GM18498 (cell line): ENCODE results near the gene PTCHD1.

ENCODE experiments used
- ATAC-seq: cut with Tn5 transposase; IDR thresholded peaks from one replicate; pipeline ENCODE4 v1.9.1; 2021; ENCODE audit warnings: mild to moderate bottlenecking, moderate library complexity; ENCODE audit not compliant: unreplicated experiment

Gene PTCHD1

DNA sequence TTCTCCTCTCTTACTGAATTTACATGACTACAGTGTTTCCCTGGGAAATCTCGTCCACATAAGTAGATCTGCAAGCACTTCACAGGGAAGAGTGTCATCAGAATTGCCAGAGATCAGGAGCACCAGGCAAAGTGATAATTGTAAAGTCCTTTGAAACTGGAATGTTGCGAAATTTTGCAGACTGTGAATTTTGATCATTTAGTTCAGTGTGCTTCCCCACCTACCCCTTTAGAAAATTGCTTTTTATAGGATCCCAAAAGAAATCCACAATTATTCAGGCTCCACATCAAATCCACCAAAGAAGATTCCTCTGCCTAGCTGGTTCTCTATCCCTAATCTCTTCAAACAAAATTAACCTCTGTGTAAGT, 10.2 kb downstream of the PTCHD1 start:
- ATAC-seq = no peak

DNA sequence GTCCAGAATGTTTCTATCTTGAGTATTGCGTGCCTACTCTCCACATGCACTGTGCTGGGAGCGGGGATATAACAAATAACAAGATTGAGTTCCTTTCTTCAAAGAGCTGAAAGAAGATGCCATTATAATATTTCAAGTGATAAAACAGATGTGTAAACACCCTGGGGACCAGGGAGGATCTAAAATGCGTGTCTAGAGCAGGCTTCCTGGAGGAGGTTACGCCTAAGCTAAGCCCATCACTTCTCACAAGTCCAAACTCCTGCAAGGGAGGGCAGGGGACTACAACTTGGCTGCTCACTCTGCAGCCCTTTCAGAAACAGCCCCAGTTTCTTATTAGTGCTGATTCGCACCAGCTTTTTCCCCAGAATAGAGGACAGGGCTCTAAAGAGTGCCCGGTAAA, 21.5 kb downstream of the PTCHD1 start:
- ATAC-seq = no peak

DNA sequence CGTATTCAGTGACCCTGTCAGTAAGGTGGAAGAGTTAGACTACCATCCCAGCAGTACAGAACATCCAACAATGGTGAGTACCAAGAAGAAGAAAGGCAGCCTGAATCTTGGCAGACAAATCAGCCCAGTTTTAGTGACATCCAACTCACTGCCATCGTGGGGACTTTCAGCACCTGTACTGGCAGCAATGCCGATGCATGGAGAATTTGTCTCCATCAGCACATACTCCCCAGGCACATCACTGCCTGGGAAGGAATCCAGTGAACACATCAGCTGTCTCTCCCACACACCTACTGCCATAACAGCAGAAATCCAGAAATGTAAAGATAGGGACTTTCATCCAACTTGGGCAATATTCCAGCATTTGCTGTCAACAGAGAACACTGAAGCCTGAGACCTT, 29.8 kb downstream of the PTCHD1 start:
- ATAC-seq = no peak

DNA sequence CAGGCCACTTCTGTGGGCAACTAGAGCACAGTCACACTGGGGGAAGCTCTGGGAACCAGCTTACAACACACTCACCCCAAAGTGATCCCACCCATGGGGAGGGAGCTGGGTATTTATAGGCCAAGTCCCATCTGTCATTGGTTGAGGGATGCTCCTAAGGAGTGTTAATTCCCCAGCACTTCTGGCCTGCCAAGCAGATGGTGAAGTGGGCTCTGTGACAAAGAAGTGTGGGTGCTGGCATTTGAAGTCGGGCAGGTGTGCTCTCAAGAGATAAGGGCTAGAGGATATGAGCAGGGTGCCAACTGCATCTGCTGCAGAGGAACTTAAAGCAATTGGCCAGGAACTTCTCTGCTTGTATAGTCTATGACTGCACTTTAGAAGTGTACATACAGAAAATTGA, 30.9 kb downstream of the PTCHD1 start:
- no peak for ATAC-seq

DNA sequence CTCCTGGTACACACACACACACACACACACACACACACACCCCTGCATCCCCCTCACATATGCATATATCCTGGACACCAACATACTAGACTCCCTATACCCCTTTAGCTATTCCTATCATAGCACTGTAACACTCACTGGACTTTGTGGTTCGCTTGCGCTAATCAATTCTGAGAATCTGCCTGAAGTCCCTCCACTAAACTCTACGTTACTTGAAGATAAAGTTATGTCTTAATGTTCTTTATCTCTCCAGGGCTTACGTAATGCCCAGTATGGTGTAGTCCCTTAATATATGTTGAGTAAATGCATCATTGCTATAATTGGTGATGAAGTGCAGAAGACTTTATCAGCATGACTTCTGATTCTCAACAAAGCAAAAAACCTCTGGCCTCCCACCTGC, 32.3 kb downstream of the PTCHD1 start:
- ATAC-seq = no peak

DNA sequence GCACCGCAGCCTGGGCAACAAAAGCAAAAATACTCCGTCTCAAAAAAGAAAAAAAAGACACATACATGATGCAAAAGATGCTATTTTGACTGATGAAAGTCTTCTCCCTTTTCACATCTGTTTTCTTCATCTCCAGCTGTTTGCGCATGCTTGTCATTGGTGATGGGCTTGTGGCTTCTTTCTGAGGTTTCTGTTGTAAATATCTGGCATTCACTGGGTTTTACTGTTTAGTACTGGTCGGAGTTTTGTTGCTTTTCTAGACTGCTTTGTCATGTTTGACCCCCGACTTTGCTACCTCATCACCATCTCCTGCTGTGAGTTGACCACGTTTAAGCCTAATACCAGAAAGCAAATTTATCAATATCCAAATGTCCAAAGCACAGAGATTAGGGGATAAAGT, 34.4 kb downstream of the PTCHD1 start:
- ATAC-seq = no peak

DNA sequence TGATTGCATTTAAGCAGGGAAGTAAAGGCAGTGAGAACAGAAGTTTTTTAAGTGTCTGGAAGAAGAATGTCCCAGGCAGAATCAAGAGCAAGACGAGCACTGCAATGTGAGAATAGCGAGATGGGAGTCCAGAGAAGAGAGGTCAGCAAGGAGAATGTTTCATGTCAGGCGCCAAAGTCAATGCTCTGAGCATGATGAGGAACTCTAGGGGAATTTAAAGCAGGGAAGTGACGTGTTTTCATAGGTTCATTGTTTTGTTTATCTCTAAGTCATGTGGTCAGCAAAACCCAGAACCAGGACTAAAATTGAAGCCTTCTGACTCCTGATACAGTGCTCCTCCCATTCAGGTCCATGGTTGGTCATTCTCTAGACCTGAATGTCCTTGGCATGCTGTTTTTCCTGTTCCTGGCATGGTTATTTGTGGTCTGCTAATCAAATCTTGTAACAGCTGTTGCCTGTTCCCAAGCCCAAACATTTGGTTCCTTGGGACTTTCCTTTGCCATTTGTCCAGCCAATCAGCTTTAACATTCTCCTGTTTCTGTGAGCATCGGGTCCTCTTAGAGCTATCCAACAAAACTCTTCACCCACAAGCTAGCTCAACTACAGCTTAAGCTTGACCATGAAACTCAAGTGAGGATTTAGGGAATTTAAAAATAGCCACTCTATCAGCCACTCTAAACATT, 37.7 kb downstream of the PTCHD1 start:
- ATAC-seq = no peak

DNA sequence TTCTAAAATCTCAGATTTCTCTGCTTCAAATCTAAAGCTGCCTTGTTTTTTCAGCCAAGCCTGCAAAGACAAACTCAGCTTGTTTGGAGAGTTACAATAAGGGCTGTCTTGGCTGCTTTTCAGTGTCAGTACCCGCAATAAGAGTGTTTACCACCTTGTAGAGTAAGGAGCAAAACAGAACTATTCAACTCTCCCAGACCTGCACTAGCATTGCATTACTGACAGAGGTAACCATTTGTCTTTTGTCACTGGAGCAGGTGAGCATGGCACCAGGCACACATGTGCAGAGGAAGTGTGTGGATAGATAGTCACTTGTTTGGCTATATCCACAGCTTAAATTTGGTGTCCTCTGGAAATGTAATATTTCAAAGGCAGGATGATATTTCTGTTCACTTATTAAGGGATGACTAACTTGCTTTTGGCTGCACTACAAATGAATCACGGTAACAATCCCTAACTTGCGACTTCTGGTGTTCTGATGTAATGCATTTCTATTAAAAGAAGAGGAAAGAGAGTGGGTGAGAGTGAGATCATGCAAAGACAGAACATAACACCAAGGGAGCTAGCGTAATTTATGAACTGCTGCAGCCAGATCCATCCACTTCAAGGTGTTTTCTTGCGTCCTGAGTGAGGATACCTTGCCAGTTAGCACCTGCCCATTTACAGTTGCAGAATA, 38.6 kb downstream of the PTCHD1 start:
- no peak for ATAC-seq

DNA sequence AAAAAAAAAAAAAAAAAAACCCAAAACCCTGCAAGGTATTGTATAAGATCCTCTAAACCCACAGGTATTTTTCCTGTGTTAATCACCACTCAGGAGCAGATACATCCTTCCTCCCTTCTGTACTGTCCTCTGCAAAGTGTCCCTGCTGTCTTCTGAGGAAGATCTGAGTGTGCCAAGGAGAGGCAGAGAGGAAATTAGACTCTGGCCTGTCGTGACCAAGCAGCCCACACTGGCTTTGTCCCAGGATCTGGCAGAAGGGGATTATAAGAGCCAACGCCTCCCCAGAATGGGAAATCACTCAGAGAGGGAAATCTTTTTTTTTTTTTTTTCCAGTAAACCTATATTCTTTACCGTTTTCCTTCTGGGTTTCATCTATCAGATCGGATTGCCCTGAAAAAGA, 39.6 kb downstream of the PTCHD1 start:
- ATAC-seq = no peak

DNA sequence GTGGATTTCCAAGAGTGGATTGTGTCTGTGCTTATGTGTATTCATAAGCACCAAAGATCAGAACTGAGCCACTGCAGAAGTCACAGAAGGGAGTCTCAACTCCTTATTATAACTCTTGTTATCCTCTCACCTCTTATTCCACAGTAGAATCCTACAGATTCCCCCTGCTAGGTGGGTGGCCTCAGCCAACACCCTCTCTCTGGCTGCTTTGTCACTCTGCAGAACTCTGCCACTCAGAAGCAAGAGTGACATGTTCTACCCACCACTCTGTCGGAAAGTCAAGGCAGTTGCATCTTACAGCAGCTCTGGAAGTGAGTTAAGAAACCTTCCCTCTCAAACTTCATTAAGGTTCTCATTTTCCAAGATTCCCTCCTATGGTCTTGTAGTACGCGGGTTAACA, 41.9 kb downstream of the PTCHD1 start:
- ATAC-seq = no peak

DNA sequence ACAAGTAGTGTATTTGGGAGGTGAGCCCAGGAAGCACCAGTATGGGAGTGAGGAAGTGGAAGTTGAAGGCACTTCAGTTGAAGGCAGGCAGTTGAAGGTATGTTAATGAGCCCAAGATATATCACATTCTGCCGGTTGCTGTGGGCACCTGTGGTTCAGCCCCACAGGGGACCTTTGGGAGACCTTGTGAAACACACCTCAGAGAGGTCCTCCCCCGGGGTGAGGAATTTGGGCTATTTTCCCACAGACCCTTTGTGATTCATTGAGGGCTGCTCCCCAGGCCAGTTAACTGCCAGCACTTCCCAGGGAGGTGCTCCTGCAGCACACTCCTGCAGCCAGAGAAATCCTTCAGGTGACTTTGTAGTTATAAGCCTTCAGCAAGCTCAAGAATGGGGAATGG, 45.9 kb downstream of the PTCHD1 start:
- no peak for ATAC-seq

DNA sequence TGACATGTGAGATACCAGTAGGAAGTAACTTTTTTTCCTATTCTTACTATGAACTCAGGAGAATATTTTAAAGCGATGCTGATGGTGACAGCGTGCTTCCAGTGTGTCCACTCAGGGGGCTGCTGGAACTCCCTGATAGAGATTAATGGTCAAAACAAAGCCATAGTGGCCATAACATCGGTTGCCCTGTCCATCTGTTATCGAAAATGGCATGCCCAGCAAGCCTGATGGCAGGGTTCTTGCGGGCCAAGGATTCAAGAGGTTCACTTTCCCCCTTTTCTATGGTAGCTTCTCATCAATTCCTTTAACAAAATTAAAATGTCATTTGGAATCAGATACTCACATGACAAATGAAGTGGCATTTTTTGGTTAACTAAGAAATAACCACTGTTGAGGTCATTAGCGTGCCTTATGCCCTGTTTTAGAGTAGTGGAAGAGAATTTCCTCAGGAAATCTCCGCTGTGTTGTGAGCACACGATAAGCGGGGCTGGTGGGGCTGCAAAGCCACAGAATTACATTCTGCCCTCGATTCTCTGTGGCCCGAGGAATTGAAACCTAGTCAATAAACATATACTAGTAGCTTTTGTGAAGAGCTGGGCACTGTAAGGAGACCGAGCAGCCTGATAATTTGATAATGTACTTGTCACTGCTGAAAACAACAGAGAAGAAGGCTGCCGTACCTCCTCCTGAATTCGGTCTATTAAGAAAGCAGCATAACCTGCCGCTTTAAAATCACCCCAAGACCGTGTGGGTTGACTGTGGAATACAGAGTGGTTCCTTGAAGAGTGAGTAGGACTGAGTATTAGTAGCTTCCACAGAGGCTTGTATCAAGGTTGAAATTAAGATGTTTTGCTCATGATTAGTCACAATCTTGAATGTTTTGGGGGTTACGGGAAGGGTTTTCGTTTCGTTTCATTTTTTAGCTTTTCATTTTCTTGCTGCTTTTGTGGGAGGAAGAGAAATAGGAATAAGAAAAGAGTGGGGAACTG, 46.7 kb downstream of the PTCHD1 start:
- ATAC-seq = no peak

DNA sequence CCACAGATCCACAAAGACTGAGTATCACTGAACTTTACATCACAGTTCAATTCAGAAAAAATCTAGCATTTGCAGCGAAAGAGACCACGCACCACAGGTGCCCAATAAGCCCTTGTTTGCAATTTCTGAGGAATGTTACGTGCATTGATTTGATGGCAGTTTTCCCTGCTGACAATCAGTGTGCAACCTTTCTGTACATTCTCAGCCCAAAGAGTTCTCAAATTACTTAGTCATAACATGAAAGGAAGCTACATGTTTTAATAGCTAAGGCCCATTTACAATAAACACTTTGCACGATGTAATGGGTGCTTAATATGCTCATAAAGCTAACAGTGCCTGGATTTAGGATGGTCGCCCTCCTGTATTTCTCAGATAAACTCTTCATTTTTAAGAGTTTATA, 47.9 kb downstream of the PTCHD1 start:
- ATAC-seq = no peak

DNA sequence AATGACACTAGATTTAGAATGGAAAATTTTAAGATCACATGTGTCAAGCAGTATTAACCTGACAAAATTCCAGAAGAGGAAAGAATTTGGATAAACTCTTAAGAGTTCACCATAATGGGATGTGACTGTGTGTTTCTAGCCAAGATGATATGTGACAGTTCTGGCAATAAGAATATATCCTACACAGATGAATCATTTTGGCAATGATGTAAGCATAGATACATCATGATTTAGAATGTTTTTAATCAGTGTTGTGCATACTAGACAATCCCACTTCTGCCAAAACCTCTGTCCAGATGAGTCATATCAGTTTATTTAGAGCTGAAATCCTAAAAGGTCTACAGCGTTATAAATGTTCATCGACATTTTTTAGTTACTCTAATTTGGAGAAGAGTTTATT, 48.8 kb downstream of the PTCHD1 start:
- no peak for ATAC-seq

DNA sequence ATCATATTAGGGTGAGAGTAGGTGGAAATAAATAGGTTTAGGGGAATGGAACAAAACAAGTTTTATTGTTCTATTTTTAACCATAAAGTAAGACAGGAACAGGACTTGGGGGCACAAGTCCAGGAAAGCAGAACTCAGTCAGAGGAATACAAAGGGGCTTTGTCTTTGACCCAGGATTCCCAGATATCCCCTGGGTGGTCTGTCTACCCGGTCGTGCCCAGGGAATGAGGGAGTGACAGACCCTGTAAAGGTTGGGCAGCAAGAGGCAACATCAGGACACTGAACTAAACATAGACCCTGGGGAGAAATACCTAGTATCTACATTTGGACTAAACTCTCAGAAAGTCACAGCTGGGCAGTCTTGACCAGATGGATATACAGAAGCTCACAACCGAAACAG, 50.6 kb downstream of the PTCHD1 start:
- no peak for ATAC-seq

DNA sequence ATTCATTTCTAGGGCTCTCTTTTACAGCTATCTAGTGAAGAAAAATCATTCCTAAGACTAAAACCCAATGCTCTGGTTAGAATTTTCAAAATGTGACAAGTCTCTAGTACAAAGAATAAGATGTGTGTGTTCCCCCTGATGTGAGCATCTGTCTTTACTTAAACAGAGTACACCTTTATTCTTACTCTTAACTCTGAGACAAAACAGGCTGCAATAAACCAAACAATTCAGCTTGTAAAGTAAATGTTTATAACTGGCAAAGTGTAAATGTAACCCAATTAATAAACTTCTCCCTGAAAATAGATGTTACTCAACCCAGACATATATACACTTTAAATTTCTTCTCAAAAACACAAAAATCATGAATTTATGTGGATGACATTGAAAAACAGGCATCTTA, 51.6 kb downstream of the PTCHD1 start:
- ATAC-seq = no peak

DNA sequence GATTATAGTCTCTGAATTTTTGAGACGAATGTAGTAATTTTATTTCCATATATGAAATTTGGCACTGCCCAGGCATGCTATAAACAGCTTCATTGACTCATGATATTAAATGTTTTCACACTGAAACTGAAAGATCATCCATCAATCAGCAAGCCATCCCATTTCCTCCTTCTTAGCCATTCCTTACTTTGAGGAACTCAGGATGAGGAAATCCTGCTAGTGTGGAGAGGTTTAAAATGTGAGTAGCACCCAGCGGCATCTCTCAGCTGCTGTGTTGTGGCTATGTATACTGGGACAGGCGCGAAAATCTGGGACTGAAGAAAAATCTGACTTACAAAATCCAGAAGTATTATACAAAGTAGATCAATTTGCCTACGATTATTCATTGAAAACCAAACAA, 52.1 kb downstream of the PTCHD1 start:
- ATAC-seq = no peak

DNA sequence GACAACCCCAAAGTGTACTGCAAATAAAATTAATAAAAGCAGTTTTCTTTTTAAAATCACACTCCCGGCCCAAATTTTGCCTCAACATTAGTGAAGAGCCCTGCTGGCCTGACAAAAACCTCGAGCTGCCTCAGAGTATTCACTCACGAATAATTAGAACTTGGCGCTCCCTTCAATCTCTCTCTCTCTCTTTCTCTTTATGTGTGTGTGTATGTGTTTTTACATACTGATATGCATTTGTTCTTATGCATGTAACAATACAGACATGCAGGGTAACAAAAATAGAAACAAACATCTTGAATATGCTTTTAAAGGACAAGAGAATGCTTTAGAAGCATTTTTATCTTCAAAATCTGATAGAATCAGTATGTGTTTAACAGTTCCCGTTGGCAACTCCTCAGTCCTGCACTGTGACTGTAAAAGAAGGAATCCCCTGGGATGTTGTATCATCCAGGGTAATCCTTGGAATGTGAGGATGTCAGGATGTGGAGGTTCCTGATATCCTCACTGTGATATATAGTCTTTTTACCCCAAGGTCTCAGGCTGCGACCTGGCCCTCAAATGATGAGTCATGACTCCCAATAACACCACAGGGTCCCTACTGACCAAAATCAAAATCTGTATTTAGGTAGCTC, 53.0 kb downstream of the PTCHD1 start:
- ATAC-seq = no peak

DNA sequence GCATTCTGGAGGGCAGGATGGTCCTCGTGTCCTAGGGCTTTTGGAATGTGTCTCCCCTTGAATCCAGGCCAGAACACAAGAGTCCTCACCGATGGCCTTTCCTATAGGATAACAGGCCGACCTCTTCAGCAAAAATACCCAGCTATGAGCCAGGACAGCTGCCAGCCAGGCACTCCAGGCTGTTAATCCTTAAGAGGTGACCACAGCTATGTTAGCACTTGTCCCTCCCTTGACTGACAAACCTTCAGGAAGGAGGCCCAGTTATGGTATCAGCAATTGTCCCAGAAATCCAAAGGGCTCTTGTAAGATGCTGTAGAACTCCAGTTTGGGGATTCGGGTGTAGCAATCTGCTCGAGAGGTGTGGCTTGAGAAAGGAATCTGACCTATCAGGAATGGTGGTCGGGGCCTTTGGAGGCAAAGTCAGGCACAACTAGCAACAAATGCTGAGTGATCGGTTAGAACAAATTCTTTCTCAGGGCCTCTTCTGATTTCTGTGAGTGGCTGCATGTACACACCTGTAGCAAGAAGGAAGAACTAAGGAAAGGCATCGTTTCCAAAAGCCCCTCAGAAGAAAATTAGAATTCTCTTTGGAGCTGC, 54.6 kb downstream of the PTCHD1 start:
- no peak for ATAC-seq

DNA sequence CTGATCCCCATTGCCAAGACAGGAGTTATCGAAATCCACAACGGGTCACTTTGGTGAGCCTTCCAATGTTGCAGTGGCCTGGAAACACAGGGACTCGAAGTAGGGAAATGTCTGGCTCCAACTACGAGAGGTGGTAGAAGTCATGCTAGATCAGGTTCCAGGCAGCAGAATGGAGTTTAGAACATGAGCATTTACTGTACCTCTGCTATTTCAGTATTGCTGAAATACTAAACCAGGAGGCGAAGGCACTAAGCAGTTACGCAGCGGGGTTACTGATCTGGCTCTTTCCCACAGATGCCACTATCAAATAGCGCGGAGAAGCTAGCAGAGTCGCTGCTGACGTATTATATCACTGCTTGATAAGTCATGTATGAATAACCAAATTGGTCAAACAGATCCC, 56.3 kb downstream of the PTCHD1 start:
- ATAC-seq = no peak

DNA sequence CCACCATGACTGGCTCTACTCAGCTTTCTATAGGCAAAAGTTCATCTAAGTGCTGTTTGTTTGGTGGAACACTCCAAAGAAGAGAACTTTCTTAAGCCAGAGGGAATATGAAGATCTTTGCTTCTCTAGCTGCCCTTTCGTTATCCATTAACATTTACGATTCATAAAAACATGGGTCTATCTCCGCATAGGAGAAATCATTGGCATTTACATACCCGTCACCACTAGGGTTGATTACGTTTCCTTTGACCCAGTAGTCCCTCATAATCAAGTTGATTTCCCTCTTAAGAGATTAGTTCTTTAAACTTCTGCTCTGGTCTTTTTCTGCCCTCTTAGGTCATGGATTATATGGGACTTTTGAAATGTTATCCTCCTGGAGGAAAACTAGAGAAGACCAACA, 57.5 kb downstream of the PTCHD1 start:
- ATAC-seq = no peak
